H1 (cell line): ENCODE results near the gene XPNPEP1. TPM values are rescaled to one million over a fixed set of nuclear protein-coding genes. Genes with fewer than 3 reads are reported as not detected.

Experiments
- ATF2 ChIP-seq: IDR thresholded peaks from 2 replicates; pipeline ENCODE4 v1.6.1; 2012; ENCODE audit warnings: low read length, inconsistent platforms
- RAD21 ChIP-seq, 2 experiments: IDR thresholded peaks in 1 of 2; conservative IDR thresholded peaks in 1 of 2; 2 replicates each; pipeline ENCODE4 v1.6.1; 2011; ENCODE audit warnings: low read depth in 2 of 2, low read length in 2 of 2, improper control_type of control experiment in 1 of 2, inconsistent platforms in 1 of 2, mild to moderate bottlenecking in 1 of 2, moderate library complexity in 1 of 2
- SUZ12 ChIP-seq: fragments of 200-600 bp; sonication (generic); IDR thresholded peaks from 2 replicates; pipeline ENCODE4 v1.6.1; 2012; ENCODE audit warnings: mild to moderate bottlenecking, inconsistent platforms, low read length, moderate library complexity, mixed read lengths
- polyA plus RNA-seq, 7 experiments: library from polyadenylated mRNA; depleted of rRNA in 3 of 7; stranded (reverse) in 5 of 7; unstranded in 2 of 7; fragments of >200 nt in 5 of 7; fragments of 200-250 nt in 2 of 7; gene quantifications; 1 replicate in 5 of 7; 2 replicates in 1 of 7; 4 replicates in 1 of 7; pipeline versions ENCODE4 v1.2.1 to v1.2.3, GENCODE V29; 2011 to 2013; ENCODE audit warnings: missing spikeins in 2 of 7, mixed read lengths in 2 of 7
- total RNA-seq: library from RNA; stranded (reverse); fragmentation: NEBNext Ultra II Directional; extraction: Animal tissue kit (Norgen Biotek cat#: 25700); gene quantifications from 2 replicates; pipeline ENCODE4 v1.2.1, GENCODE V29; 2021

Gene XPNPEP1
- total and polyA plus RNA-seq, 2 of the 8 experiments (the other 6 are each of a cell fraction or from before 2014, with no cell fraction given) = 61.1 to 201 TPM

- TF ChIP-seq RAD21 (IDR thresholded peaks at IDR 0.05 in 1 of 2, conservative IDR thresholded peaks at IDR 0.05 in 1 of 2; ENCODE audit: low read depth in 2 of 2, low read length in 2 of 2) = no peak
- no peak for TF ChIP-seq SUZ12
- TF ChIP-seq ATF2 = no peak
These were observed 49.2 kb upstream of the XPNPEP1 start (continued) for GRCh38 chr10:109972372-109973001.
